Cardiac fibroblast (primary cell): Measurements from ENCODE around the gene RSPH6A.
"Not testable (repeated sequence)": the region's sequence is repeated elsewhere in the genome, so short reads cannot be mapped to it uniquely, and the experiment has no call there.

Experiments
- DNase-seq, 2 donors: peaks; one replicate each; pipeline versions ENCODE4 v3.0.0 to v3.0.0-alpha.2; 2010; ENCODE audit warnings: low read depth in 2 of 2
- H3K4me3 ChIP-seq, 2 donors: replicated peaks in 1 of 2; 1 replicate in 1 of 2; 2 replicates in 1 of 2; pipeline ENCODE4 v1.5.1; 2011; ENCODE audit warnings: low read depth in 2 of 2, low read length in 2 of 2, mild to moderate bottlenecking in 2 of 2, moderate library complexity in 1 of 2
- CTCF ChIP-seq: IDR thresholded peaks from one replicate; pipeline ENCODE4 v1.5.1; 2011; ENCODE audit warnings: low read depth, mild to moderate bottlenecking, low read length, inconsistent platforms

RSPH6A gene

GRCh38 chr19:45762870-45763631, 52.1 kb downstream of the RSPH6A start:
- DNase-seq: no peak
- no peak overlapping the region for H3K4me3 ChIP-seq
- no peak for TF ChIP-seq CTCF

GRCh38 chr19:45761714-45762113, 53.4 kb downstream of the RSPH6A start:
- no peak for DNase-seq
- TF ChIP-seq CTCF: no peak
- H3K4me3 ChIP-seq: no peak overlapping the region

- no peak for TF ChIP-seq CTCF
- no peak overlapping the region for H3K4me3 ChIP-seq
- no peak for DNase-seq
Observed at GRCh38 chr19:45758921-45759320, 56.2 kb downstream of the RSPH6A start.

- DNase-seq: no peak
- no peak overlapping the region for H3K4me3 ChIP-seq
- TF ChIP-seq CTCF: no peak
Observed at GRCh38 chr19:45757695-45758094, 57.4 kb downstream of the RSPH6A start.

GRCh38 chr19:45754323-45754722, 60.8 kb downstream of the RSPH6A start:
- H3K4me3 ChIP-seq: no peak overlapping the region
- no peak for DNase-seq
- TF ChIP-seq CTCF: no peak

GRCh38 chr19:45753548-45753947, 61.6 kb downstream of the RSPH6A start:
- TF ChIP-seq CTCF: no peak
- H3K4me3 ChIP-seq: no peak overlapping the region
- DNase-seq: no peak

- H3K4me3 ChIP-seq: no peak overlapping the region
- DNase-seq: peak in 1 of 2 donors; percentile 76
- no peak for TF ChIP-seq CTCF
Observed at GRCh38 chr19:45752639-45753038, 62.5 kb downstream of the RSPH6A start.

GRCh38 chr19:45751483-45751882, 63.6 kb downstream of the RSPH6A start:
- not testable (repeated sequence) for DNase-seq, H3K4me3 ChIP-seq
